ENCODE results near the gene MYLK.
"Not testable (repeated sequence)": the region's sequence is repeated elsewhere in the genome, so short reads cannot be mapped to it uniquely, and the experiment has no call there.

The MYLK gene

GRCh38 chr3:123744064-123744463, 140.1 kb downstream of the MYLK start:
- no peak for DNase-seq

- DNase-seq, result no peak
Observed at GRCh38 chr3:123743121-123743520, 141.0 kb downstream of the MYLK start.

GRCh38 chr3:123741041-123741511, 143.1 kb downstream of the MYLK start:
- DNase-seq, result no peak

- no peak for DNase-seq
Observed at GRCh38 chr3:123740391-123740822, 143.7 kb downstream of the MYLK start.

- no peak for DNase-seq
Observed at GRCh38 chr3:123739754-123740153, 144.4 kb downstream of the MYLK start.

- DNase-seq, result no peak
Observed at GRCh38 chr3:123739106-123739505, 145.0 kb downstream of the MYLK start.

- not testable (repeated sequence) for DNase-seq
Observed at GRCh38 chr3:123738522-123738921, 145.6 kb downstream of the MYLK start.

GRCh38 chr3:123737168-123737567, 147.0 kb downstream of the MYLK start:
- DNase-seq, result no peak

- DNase-seq, result no peak
Observed at GRCh38 chr3:123735456-123735855, 148.7 kb downstream of the MYLK start.

- DNase-seq, result no peak
Observed at GRCh38 chr3:123734527-123734902, 149.6 kb downstream of the MYLK start.

- no peak for DNase-seq
Observed at GRCh38 chr3:123733805-123734526, 150.2 kb downstream of the MYLK start.

- no peak for DNase-seq
Observed at GRCh38 chr3:123733341-123733740, 150.8 kb downstream of the MYLK start.

GRCh38 chr3:123732447-123732846, 151.7 kb downstream of the MYLK start:
- DNase-seq, result peak; percentile 17

GRCh38 chr3:123730829-123731228, 153.3 kb downstream of the MYLK start:
- no peak for DNase-seq

- no peak for DNase-seq
Observed at GRCh38 chr3:123728991-123729390, 155.1 kb downstream of the MYLK start.

GRCh38 chr3:123728014-123728413, 156.1 kb downstream of the MYLK start:
- DNase-seq, result no peak

- no peak for DNase-seq
Observed at GRCh38 chr3:123725652-123726400, 158.3 kb downstream of the MYLK start.

- DNase-seq, result no peak
Observed at GRCh38 chr3:123724306-123724705, 159.8 kb downstream of the MYLK start.

- DNase-seq, result peak; percentile 59
Observed at GRCh38 chr3:123723522-123724168, 160.5 kb downstream of the MYLK start.

- no peak for DNase-seq
Observed at GRCh38 chr3:123723070-123723469, 161.1 kb downstream of the MYLK start.

GRCh38 chr3:123722456-123722855, 161.7 kb downstream of the MYLK start:
- DNase-seq, result no peak

- DNase-seq, result no peak
Observed at GRCh38 chr3:123722021-123722420, 162.1 kb downstream of the MYLK start.

- DNase-seq, result not testable (repeated sequence)
Observed at GRCh38 chr3:123721095-123721689, 162.9 kb downstream of the MYLK start.

Measured in activated CD4-positive, alpha-beta T cell treated with anti-CD3 and anti-CD28 coated beads for 48 hours (primary cell).